ENCODE measurements around the gene PRND.
"Not testable (repeated sequence)": the region's sequence is repeated elsewhere in the genome, so short reads cannot be mapped to it uniquely, and the experiment has no call there.

Gene PRND

GRCh38 chr20:4708856-4709255 is 12.9 kb upstream of the PRND start:
- no peak for DNase-seq (ENCODE audit: low read depth in 2 of 2)

GRCh38 chr20:4709261-4710105 is 12.2 kb upstream of the PRND start:
- no peak for DNase-seq (ENCODE audit: low read depth in 2 of 2)

- DNase-seq (ENCODE audit: low read depth in 2 of 2): no peak
These were observed 11.6 kb upstream of the PRND start for GRCh38 chr20:4710106-4710475.

- no peak for DNase-seq (ENCODE audit: low read depth in 2 of 2)
These were observed 10.2 kb upstream of the PRND start for GRCh38 chr20:4711511-4711910.

- no peak for DNase-seq (ENCODE audit: low read depth in 2 of 2)
These were observed 8.3 kb upstream of the PRND start for GRCh38 chr20:4713401-4713800.

- no peak for DNase-seq (ENCODE audit: low read depth in 2 of 2)
These were observed 6.9 kb upstream of the PRND start for GRCh38 chr20:4714818-4715217.

GRCh38 chr20:4717816-4718570 is 3.7 kb upstream of the PRND start:
- no peak for DNase-seq (ENCODE audit: low read depth in 2 of 2)

GRCh38 chr20:4719190-4719589 is 2.5 kb upstream of the PRND start:
- no peak for DNase-seq (ENCODE audit: low read depth in 2 of 2)

GRCh38 chr20:4720041-4720976 is 1.4 kb upstream of the PRND start:
- DNase-seq (ENCODE audit: low read depth in 2 of 2): peak; percentile 49 to 50

GRCh38 chr20:4720977-4721349 is 746 bp upstream of the PRND start:
- no peak for DNase-seq (ENCODE audit: low read depth in 2 of 2)

- no peak for DNase-seq (ENCODE audit: low read depth in 2 of 2)
These were observed 862 bp downstream of the PRND start for GRCh38 chr20:4722571-4722970.

GRCh38 chr20:4722993-4723392 is 1.3 kb downstream of the PRND start:
- DNase-seq (ENCODE audit: low read depth in 2 of 2): no peak

GRCh38 chr20:4723553-4723952 is 1.8 kb downstream of the PRND start:
- DNase-seq (ENCODE audit: low read depth in 2 of 2): not testable (repeated sequence)

- DNase-seq (ENCODE audit: low read depth in 2 of 2): no peak
These were observed 3.0 kb downstream of the PRND start for GRCh38 chr20:4724459-4725262.

GRCh38 chr20:4725263-4725550 is 3.5 kb downstream of the PRND start:
- DNase-seq (ENCODE audit: low read depth in 2 of 2): no peak

- DNase-seq (ENCODE audit: low read depth in 2 of 2): peak in 1 of 2 donors; percentile 24
These were observed 5.1 kb downstream of the PRND start for GRCh38 chr20:4726710-4727397.

- DNase-seq (ENCODE audit: low read depth in 2 of 2): no peak
These were observed 6.5 kb downstream of the PRND start for GRCh38 chr20:4728120-4728760.

GRCh38 chr20:4729265-4729664 is 7.6 kb downstream of the PRND start:
- DNase-seq (ENCODE audit: low read depth in 2 of 2): peak in 1 of 2 donors; percentile 15

GRCh38 chr20:4730780-4731179 is 9.1 kb downstream of the PRND start:
- no peak for DNase-seq (ENCODE audit: low read depth in 2 of 2)

- DNase-seq (ENCODE audit: low read depth in 2 of 2): no peak
These were observed 15.2 kb downstream of the PRND start for GRCh38 chr20:4736875-4737274.

All from stimulated activated CD8-positive, alpha-beta memory T cell treated with anti-CD3 and anti-CD28 coated beads, Interleukin-15, amount 100 ng/mL, for 48 hours (primary cell).